GM20000 (cell line): ENCODE data around the gene IGFL4.

Source experiments
- DNase-seq: peaks from one replicate; pipeline ENCODE4 v3.0.0; 2012; ENCODE audit warnings: low spot score
- TF ChIP-seq, protein P1 (sequence below): IDR thresholded peaks from 2 replicates; pipeline ENCODE4 v1.5.1; 2012; ENCODE audit warnings: mild to moderate bottlenecking, control low read depth; ENCODE audit errors: extremely low read depth, missing control alignments

The IGFL4 gene

DNA sequence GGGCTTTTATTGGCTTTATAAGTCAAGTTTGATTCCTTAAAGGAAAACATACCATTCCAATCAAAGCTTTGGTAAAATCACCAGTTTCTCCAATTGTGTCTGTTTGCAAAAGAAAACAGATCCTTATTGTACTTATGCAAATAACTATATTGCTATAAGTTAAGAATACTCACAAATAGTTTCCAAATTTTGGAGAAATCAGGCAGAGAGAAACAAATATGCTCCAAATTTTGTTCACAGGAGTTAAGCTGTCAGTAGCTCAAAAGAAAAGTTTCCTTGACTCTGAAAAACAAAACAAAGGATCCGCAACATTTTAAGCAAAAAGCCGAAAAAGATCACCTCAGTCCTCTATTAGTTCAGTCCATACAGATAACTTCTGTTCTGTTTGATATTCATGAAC is 19.2 kb upstream of the IGFL4 start:
- TF ChIP-seq, protein P1, sequence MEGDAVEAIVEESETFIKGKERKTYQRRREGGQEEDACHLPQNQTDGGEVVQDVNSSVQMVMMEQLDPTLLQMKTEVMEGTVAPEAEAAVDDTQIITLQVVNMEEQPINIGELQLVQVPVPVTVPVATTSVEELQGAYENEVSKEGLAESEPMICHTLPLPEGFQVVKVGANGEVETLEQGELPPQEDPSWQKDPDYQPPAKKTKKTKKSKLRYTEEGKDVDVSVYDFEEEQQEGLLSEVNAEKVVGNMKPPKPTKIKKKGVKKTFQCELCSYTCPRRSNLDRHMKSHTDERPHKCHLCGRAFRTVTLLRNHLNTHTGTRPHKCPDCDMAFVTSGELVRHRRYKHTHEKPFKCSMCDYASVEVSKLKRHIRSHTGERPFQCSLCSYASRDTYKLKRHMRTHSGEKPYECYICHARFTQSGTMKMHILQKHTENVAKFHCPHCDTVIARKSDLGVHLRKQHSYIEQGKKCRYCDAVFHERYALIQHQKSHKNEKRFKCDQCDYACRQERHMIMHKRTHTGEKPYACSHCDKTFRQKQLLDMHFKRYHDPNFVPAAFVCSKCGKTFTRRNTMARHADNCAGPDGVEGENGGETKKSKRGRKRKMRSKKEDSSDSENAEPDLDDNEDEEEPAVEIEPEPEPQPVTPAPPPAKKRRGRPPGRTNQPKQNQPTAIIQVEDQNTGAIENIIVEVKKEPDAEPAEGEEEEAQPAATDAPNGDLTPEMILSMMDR = no peak
- DNase-seq = no peak

DNA sequence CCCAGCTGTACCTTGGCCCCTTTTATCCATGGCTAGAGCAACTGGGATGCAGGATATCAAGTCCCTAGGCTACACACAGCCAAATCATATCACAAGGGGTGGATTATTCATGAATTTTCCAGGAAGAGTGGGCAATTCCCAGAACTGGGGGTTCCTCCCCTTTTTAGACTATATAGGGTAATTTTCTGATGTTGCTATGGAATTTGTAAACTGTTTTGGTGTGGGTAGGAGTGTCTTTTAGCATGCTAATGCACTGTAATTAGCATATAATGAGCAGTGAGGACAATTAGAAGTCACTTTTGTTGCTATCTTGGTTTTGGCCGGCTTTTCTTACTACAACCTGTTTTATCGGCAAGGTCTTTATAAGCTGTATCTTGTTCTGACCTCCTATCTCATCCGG is 18.0 kb upstream of the IGFL4 start:
- TF ChIP-seq, protein P1 = no peak
- no peak for DNase-seq

DNA sequence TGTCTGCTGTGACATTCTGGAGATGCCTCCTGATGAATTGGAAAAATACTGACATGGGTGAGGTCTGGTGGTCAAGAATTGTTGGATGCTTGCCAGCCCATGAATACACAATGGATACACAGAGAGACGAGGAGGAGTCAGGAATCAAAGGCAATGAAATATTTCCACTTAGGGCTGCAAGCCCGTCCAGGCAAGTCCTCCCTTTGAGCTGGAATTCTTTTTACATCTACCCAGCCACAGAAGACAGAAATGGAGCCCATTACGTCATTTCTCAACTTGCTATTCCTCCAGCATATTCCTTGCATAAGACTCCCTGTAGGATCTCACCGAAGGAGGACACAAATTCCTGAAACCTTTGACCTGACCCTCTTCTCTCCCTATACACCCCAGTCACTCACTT is 15.7 kb upstream of the IGFL4 start:
- TF ChIP-seq, protein P1 = no peak

DNA sequence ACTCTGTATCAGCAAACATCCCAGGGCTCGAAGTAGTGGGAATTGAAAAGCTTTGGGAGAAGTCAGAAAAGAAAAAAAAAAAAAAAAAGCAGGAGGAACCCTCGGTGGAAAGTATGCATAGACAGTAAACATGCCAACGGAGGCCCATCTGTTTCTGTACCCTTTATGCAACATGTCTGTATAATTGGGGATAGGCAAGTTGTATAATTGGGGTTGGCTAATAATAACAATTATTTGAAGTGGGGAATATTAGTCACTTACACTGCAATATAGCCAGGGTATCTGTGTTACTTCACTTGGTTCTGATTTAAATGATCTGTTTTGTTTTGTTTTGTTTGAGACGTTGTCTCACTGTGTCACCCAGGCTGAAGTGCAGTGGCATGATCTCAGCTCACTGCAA is 12.1 kb upstream of the IGFL4 start:
- TF ChIP-seq, protein P1 = no peak
- DNase-seq = no peak

More for the DNA sequence above, 15.7 kb upstream of the IGFL4 start:
- DNase-seq = no peak

DNA sequence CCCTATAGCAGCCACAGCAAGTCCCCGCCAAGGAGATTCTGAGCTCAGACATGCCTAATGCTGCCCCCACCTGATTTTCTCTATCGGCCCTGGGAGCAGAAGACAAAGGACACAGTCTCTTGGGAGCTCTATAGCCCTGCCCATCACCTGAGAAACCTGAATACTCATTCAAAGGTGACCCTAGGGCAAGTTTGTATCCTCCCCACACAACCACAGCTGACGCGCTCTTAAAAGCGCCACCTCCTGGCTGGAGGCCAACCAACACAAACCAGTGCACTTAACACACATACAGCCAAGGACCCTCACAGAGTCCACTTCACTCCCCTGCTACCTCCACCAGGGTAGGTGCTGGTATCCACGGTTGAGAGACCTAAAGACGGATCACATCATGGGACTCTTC is 8.8 kb upstream of the IGFL4 start:
- TF ChIP-seq, protein P1 = no peak
- no peak for DNase-seq

DNA sequence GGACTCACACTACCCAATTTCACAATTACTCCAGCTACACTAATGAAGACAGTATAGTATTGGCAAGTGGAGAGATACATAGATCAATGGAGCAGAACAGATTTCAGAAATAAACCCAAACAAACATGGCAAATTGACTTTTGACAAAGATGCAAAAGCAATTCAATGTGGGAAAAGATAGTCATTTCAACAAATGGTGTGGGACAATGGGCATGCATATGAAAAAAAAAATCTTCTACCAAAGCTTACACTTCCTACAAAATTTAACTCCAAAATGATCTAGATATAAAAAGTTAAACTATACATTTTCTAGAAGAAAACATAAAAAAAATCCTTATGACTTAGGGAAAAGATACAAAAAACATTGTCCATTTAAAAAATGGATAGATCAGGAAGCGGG is 2.7 kb upstream of the IGFL4 start:
- no peak for DNase-seq
- TF ChIP-seq, protein P1 = no peak

DNA sequence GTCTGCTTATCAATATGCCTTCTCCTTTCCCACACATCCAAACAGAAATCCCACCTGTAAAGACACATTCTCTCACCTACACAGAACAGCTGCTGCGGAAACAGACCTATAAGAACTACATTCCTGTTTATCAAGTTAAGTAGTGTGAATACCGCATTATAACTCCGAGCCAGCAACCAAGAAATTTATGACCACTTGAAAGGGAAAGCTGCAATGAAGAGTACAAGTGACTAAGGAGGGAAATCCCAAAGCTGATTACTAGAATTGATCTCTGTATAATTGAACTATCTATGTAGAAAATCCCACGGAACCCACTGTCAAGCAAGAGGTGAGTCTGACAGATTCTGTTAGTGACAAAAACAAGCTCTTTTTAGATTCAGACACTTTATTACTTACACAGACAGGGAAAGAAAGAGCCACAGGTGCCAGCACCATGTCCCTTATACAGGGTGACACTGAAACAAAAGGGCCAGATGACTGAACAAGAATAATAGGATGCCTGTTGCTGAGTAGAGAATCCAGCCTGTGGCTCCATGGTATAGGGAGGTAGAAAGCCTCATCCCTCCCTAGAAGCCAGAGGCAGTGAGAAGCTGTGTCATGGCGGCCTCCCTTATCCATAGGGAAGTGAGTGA is 1.6 kb upstream of the IGFL4 start:
- no peak for DNase-seq
- TF ChIP-seq, protein P1 = no peak
